HG02759 (cell line): ENCODE results near the gene LRRK2.
"Not testable (repeated sequence)": the region's sequence is repeated elsewhere in the genome, so short reads cannot be mapped to it uniquely, and the experiment has no call there.

Source experiments
- ATAC-seq: cut with Tn5 transposase; IDR thresholded peaks from one replicate; pipeline ENCODE4 v1.9.1; 2021; ENCODE audit warnings: mild to moderate bottlenecking, moderate library complexity; ENCODE audit not compliant: unreplicated experiment

Gene LRRK2

GRCh38 chr12:40244526-40245156 lies 19.8 kb downstream of the LRRK2 start:
- ATAC-seq: not testable (repeated sequence)

GRCh38 chr12:40248034-40248433 lies 23.2 kb downstream of the LRRK2 start:
- no peak for ATAC-seq

GRCh38 chr12:40248585-40249297 lies 23.9 kb downstream of the LRRK2 start:
- ATAC-seq: peak; percentile 70

GRCh38 chr12:40250652-40251051 lies 25.9 kb downstream of the LRRK2 start:
- ATAC-seq: not testable (repeated sequence)

- ATAC-seq: no peak
These were observed 29.1 kb downstream of the LRRK2 start for GRCh38 chr12:40253936-40254335.

- no peak for ATAC-seq
These were observed 29.8 kb downstream of the LRRK2 start for GRCh38 chr12:40254455-40255085.

GRCh38 chr12:40258371-40258770 lies 33.6 kb downstream of the LRRK2 start:
- ATAC-seq: no peak

GRCh38 chr12:40261937-40262336 lies 37.1 kb downstream of the LRRK2 start:
- ATAC-seq: peak; percentile 64

- ATAC-seq: peak; percentile 89
These were observed 37.9 kb downstream of the LRRK2 start for GRCh38 chr12:40262657-40263056.

GRCh38 chr12:40263616-40264409 lies 39.0 kb downstream of the LRRK2 start:
- no peak for ATAC-seq

GRCh38 chr12:40271981-40272664 lies 47.3 kb downstream of the LRRK2 start:
- no peak for ATAC-seq

- ATAC-seq: no peak
These were observed 57.1 kb downstream of the LRRK2 start for GRCh38 chr12:40281791-40282364.

GRCh38 chr12:40286583-40286982 lies 61.8 kb downstream of the LRRK2 start:
- no peak for ATAC-seq

- no peak for ATAC-seq
These were observed 62.7 kb downstream of the LRRK2 start for GRCh38 chr12:40287369-40287975.

GRCh38 chr12:40292788-40293429 lies 68.1 kb downstream of the LRRK2 start:
- no peak for ATAC-seq

- no peak for ATAC-seq
These were observed 73.5 kb downstream of the LRRK2 start for GRCh38 chr12:40298341-40298740.

- ATAC-seq: no peak
These were observed 75.7 kb downstream of the LRRK2 start for GRCh38 chr12:40300490-40300889.

- no peak for ATAC-seq
These were observed 84.2 kb downstream of the LRRK2 start for GRCh38 chr12:40309001-40309400.

- ATAC-seq: no peak
These were observed 85.4 kb downstream of the LRRK2 start for GRCh38 chr12:40310211-40310610.
